SKM-1 treated with dmso at 0.1 percent for 144 hours (cell line): ENCODE results near the gene DDX27.

Experiments used
- DNase-seq: peaks from one replicate; lab custom pipeline; 2025; ENCODE audit not compliant: unreplicated experiment; lab: John Stamatoyannopoulos, UW

DDX27 gene

GRCh38 chr20:49287555-49288249 is 68.5 kb downstream of the DDX27 start:
- no peak for DNase-seq

GRCh38 chr20:49288250-49288751 is 69.1 kb downstream of the DDX27 start:
- no peak for DNase-seq

GRCh38 chr20:49288784-49289696 is 69.8 kb downstream of the DDX27 start:
- no peak for DNase-seq

GRCh38 chr20:49290608-49291191 is 71.5 kb downstream of the DDX27 start:
- DNase-seq, result no peak

- no peak for DNase-seq
Observed at GRCh38 chr20:49291200-49291599, 72.0 kb downstream of the DDX27 start.

- DNase-seq, result no peak
Observed at GRCh38 chr20:49292010-49292409, 72.8 kb downstream of the DDX27 start.

- DNase-seq, result no peak
Observed at GRCh38 chr20:49293122-49293521, 73.9 kb downstream of the DDX27 start.
